ENCODE measurements around the gene JAK1. TPM values are rescaled to one million over a fixed set of nuclear protein-coding genes. Genes with fewer than 3 reads are reported as not detected.

Gene JAK1
- total RNA-seq, 6 donors from 2014 or later = 156 to 191 (median 167) TPM

- Histone ChIP-seq H3K9me3 (no peaks in the 10 kb centered on the region), H3K4me1 (peaks cover 0 to 8% (median 6%) of the 10 kb centered on the region in 4 donors), H3K36me3 (peaks cover 34 to 98% (median 80%) of the 10 kb centered on the region in 4 donors), H3K4me3 (no peak overlapping the region), H3K27me3 (no peaks in the 10 kb centered on the region), H3K27ac (no peak overlapping the region)
- TF ChIP-seq, protein P1, sequence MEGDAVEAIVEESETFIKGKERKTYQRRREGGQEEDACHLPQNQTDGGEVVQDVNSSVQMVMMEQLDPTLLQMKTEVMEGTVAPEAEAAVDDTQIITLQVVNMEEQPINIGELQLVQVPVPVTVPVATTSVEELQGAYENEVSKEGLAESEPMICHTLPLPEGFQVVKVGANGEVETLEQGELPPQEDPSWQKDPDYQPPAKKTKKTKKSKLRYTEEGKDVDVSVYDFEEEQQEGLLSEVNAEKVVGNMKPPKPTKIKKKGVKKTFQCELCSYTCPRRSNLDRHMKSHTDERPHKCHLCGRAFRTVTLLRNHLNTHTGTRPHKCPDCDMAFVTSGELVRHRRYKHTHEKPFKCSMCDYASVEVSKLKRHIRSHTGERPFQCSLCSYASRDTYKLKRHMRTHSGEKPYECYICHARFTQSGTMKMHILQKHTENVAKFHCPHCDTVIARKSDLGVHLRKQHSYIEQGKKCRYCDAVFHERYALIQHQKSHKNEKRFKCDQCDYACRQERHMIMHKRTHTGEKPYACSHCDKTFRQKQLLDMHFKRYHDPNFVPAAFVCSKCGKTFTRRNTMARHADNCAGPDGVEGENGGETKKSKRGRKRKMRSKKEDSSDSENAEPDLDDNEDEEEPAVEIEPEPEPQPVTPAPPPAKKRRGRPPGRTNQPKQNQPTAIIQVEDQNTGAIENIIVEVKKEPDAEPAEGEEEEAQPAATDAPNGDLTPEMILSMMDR (IDR thresholded peaks at IDR 0.05) = no peak
- no peak for TF ChIP-seq POLR2AphosphoS5 (IDR thresholded peaks at IDR 0.05)
- TF ChIP-seq POLR2A (IDR thresholded peaks at IDR 0.05) = no peak
- TF ChIP-seq EP300 (IDR thresholded peaks at IDR 0.05) = no peak
- ATAC-seq (ENCODE audit: low FRiP score in 2 of 2) (no peak), DNase-seq (no peak)
- 93 to 94% methylated on average over 7 of the region's 7 CpGs for WGBS, 2 donors
These were observed 121.7 kb downstream of the JAK1 start for GRCh38 chr1:64844609-64845008.

- H3K9me3 ChIP-seq = no peaks in the 10 kb centered on the region
- no peak overlapping the region for H3K27ac ChIP-seq
- H3K27me3 ChIP-seq = no peaks in the 10 kb centered on the region
- DNase-seq (peak in 1 of 2 donors; percentile 55), ATAC-seq (ENCODE audit: low FRiP score in 2 of 2) (no peak)
- TF ChIP-seq POLR2A (IDR thresholded peaks at IDR 0.05) = no peak
- TF ChIP-seq, protein P1 (IDR thresholded peaks at IDR 0.05) = no peak
- no peak for TF ChIP-seq POLR2AphosphoS5 (IDR thresholded peaks at IDR 0.05)
- TF ChIP-seq EP300 (IDR thresholded peaks at IDR 0.05) = no peak
- no peak overlapping the region for H3K4me3 ChIP-seq
- H3K4me1 ChIP-seq = peaks cover 0 to 8% (median 6%) of the 10 kb centered on the region in 4 donors
- 92 to 94% methylated on average over 4 to 7 of the region's 7 CpGs for WGBS, 2 donors
- peaks cover 34 to 98% (median 80%) of the 10 kb centered on the region in 4 donors for H3K36me3 ChIP-seq
These were observed 122.2 kb downstream of the JAK1 start for GRCh38 chr1:64844175-64844574.

- H3K27ac ChIP-seq = no peak overlapping the region
- DNase-seq (no peak), ATAC-seq (ENCODE audit: low FRiP score in 2 of 2) (no peak)
- peaks cover 0 to 8% (median 6%) of the 10 kb centered on the region in 4 donors for H3K4me1 ChIP-seq
- no peak for TF ChIP-seq POLR2AphosphoS5 (IDR thresholded peaks at IDR 0.05)
- no peak for TF ChIP-seq POLR2A (IDR thresholded peaks at IDR 0.05)
- TF ChIP-seq, protein P1 (IDR thresholded peaks at IDR 0.05) = no peak
- peaks cover 34 to 95% (median 78%) of the 10 kb centered on the region in 4 donors for H3K36me3 ChIP-seq
- H3K27me3 ChIP-seq = no peaks in the 10 kb centered on the region
- no peak overlapping the region for H3K4me3 ChIP-seq
- 93 to 98% methylated on average over 9 of the region's 9 CpGs for WGBS, 2 donors
- H3K9me3 ChIP-seq = no peaks in the 10 kb centered on the region
These were observed 122.7 kb downstream of the JAK1 start for GRCh38 chr1:64843675-64844074.

DNA sequence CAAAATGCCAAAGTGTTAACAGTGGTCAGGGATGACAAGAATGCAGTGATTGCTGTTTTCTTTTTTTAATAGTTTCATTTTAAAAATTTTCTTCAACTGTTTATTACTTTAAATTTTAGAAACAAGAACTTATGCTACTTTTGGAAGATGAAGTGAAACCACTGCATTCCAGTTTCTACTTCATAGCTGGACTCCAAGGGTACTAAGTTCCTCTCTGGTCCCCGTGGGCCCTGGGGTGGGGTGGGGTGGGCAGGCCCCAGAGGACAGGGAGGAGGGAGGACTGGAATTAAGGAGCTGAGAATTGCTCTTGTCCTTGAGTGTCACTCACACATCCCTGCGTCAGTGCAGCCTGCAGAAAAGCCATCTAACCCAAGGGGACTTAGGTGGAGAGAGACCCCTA lies 124.1 kb downstream of the JAK1 start:
- Histone ChIP-seq H3K27me3 (no peaks in the 10 kb centered on the region), H3K4me3 (no peak overlapping the region), H3K9me3 (no peaks in the 10 kb centered on the region), H3K27ac (no peak overlapping the region), H3K4me1 (peaks cover 0 to 8% (median 6%) of the 10 kb centered on the region in 4 donors), H3K36me3 (peaks cover 44 to 95% (median 76%) of the 10 kb centered on the region in 4 donors)
- 51 to 58% methylated on average over 2 of the region's 2 CpGs for WGBS, 2 donors
- no peak for DNase-seq
- TF ChIP-seq POLR2A (IDR thresholded peaks at IDR 0.05) (no peak), POLR2AphosphoS5 (IDR thresholded peaks at IDR 0.05) (no peak), EP300 (IDR thresholded peaks at IDR 0.05) (no peak)
- TF ChIP-seq, protein P1 (IDR thresholded peaks at IDR 0.05) = no peak
- ATAC-seq (ENCODE audit: low FRiP score in 2 of 2) = no peak

All from upper lobe of left lung (tissue), 6 donors.